Measurements from ENCODE around the gene DCLK2.

DNA sequence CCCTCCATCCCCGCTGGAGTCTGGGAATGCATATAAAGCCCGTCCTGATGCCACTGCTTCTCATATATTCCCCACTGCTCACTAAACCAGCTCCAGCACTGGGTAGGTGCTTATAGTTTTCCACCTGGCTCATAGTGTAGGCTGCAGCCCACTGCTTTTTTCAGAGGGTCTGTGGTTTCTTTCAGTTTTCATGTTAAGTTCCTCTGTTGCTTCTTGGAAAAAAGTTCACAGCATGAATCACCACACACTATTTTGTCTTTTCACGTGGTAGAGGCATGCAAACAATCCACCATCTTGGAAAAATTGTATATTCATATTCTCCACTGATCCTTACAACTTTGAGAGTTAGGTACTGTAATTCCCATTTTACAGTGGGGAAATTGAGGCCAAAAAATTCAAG lies 39.4 kb downstream of the DCLK2 start:
- TF ChIP-seq, protein P1, sequence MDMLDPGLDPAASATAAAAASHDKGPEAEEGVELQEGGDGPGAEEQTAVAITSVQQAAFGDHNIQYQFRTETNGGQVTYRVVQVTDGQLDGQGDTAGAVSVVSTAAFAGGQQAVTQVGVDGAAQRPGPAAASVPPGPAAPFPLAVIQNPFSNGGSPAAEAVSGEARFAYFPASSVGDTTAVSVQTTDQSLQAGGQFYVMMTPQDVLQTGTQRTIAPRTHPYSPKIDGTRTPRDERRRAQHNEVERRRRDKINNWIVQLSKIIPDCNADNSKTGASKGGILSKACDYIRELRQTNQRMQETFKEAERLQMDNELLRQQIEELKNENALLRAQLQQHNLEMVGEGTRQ (IDR thresholded peaks at IDR 0.05; ENCODE audit: low read depth, low read length): no peak
- TF ChIP-seq, protein P2, sequence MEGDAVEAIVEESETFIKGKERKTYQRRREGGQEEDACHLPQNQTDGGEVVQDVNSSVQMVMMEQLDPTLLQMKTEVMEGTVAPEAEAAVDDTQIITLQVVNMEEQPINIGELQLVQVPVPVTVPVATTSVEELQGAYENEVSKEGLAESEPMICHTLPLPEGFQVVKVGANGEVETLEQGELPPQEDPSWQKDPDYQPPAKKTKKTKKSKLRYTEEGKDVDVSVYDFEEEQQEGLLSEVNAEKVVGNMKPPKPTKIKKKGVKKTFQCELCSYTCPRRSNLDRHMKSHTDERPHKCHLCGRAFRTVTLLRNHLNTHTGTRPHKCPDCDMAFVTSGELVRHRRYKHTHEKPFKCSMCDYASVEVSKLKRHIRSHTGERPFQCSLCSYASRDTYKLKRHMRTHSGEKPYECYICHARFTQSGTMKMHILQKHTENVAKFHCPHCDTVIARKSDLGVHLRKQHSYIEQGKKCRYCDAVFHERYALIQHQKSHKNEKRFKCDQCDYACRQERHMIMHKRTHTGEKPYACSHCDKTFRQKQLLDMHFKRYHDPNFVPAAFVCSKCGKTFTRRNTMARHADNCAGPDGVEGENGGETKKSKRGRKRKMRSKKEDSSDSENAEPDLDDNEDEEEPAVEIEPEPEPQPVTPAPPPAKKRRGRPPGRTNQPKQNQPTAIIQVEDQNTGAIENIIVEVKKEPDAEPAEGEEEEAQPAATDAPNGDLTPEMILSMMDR (conservative IDR thresholded peaks at IDR 0.05; ENCODE audit: low read depth, low read length): no peak
- no peak for TF ChIP-seq RCOR1 (IDR thresholded peaks at IDR 0.05; ENCODE audit: insufficient replicate concordance, low read length)
- TF ChIP-seq CHD1 (IDR thresholded peaks at IDR 0.05; ENCODE audit: low read depth, low read length): no peak
- no peak for TF ChIP-seq POLR2A (IDR thresholded peaks at IDR 0.05; ENCODE audit: low read depth, low read length)
- TF ChIP-seq SMC3 (IDR thresholded peaks at IDR 0.05; ENCODE audit: low read depth, low read length): no peak
- no peak for TF ChIP-seq RAD21 (IDR thresholded peaks at IDR 0.05; ENCODE audit: low read length)
- no peak for TF ChIP-seq MAFK (IDR thresholded peaks at IDR 0.05; ENCODE audit: low read depth, low read length)
- no peak for TF ChIP-seq NFE2L2 (IDR thresholded peaks at IDR 0.05; ENCODE audit: low read depth, low read length)
- TF ChIP-seq RFX5 (IDR thresholded peaks at IDR 0.05; ENCODE audit: low read depth, low read length): no peak

Measured in IMR-90 (cell line).